Keratinocyte (primary cell): Measurements from ENCODE around the gene FANCB.

Experiments
- CTCF ChIP-seq, 3 experiments: IDR thresholded peaks in 1 of 3; conservative IDR thresholded peaks in 1 of 3; optimal IDR thresholded peaks in 1 of 3; 2 replicates in 2 of 3; 3 replicates in 1 of 3; pipeline versions ENCODE3 to v1.5.1; 2011; ENCODE audit warnings: low read length in 3 of 3, mild to moderate bottlenecking in 3 of 3, moderate library complexity in 2 of 3, control low read depth in 1 of 3, inconsistent platforms in 1 of 3; ENCODE audit not compliant: insufficient read depth in 2 of 3; ENCODE audit errors: extremely low read depth in 1 of 3
- EZH2 ChIP-seq: IDR thresholded peaks from one replicate; pipeline ENCODE4 v1.6.1; 2012; ENCODE audit warnings: inconsistent platforms, mild to moderate bottlenecking, low read length, moderate library complexity

DNA sequence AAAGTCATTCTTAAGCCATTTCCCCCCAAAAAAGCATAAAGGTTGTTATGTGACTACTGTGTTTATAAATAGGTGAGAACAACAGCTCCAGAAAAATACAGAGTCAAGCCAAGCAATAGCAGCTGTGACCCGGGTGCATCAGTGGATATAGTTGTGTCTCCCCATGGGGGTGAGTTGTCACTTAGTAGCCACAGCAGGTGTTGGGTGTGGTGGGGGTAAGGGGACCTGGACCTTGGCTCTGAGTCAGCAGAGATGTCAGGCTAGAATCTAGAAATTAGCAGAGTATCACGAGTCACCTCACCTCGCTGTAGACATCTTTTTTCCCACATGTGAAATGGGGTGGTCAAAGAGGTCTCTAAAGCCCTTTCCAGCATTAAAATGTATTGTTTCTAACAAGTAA lies 42.7 kb upstream of the FANCB start:
- TF ChIP-seq CTCF (optimal IDR thresholded peaks at IDR 0.05 in 1 of 3, IDR thresholded peaks at IDR 0.05 in 1 of 3, conservative IDR thresholded peaks at IDR 0.05 in 1 of 3; ENCODE audit: extremely low read depth in 1 of 3, insufficient read depth in 2 of 3, low read length in 3 of 3) (no peak), EZH2 (no peak)
